ENCODE results near the gene STYXL1. TPM values are rescaled to one million over a fixed set of nuclear protein-coding genes. Genes with fewer than 3 reads are reported as not detected.

STYXL1 gene
- polyA plus RNA-seq, 3 donors = 64.6 to 79.8 (median 67.2) TPM

GRCh38 chr7:75966190-75966961, 81.4 kb downstream of the STYXL1 start:
- H3K27me3 ChIP-seq (ENCODE audit: control insufficient read depth in 2 of 2, insufficient read depth in 2 of 2, low read length in 2 of 2) = no peaks in the 10 kb centered on the region
- no peaks in the 10 kb centered on the region for H3K79me2 ChIP-seq (ENCODE audit: insufficient read depth, low read length)
- peaks cover 56% of the 10 kb centered on the region for H4K20me1 ChIP-seq (ENCODE audit: insufficient read depth, low read length)
- H3K9me3 ChIP-seq (replicated peaks in 1 of 2; ENCODE audit: control insufficient read depth in 1 of 2, insufficient read depth in 1 of 2, low read length in 2 of 2) = no peaks in the 10 kb centered on the region
- peaks cover 19 to 20% of the 10 kb centered on the region in 2 donors for H3K4me1 ChIP-seq (ENCODE audit: control insufficient read depth in 1 of 2, insufficient read depth in 2 of 2, low read length in 2 of 2)
- H3K9me3 Mint-ChIP-seq = peaks cover 0 to 1% (median 0%) of the 10 kb centered on the region in 7 donors
- no peak overlapping the region for H3K27ac ChIP-seq (ENCODE audit: low read depth in 1 of 2, low read length in 2 of 2)
- DNase-seq = no peak
- no peak for TF ChIP-seq CTCF (IDR thresholded peaks at IDR 0.05)
- peaks cover 21 to 55% of the 10 kb centered on the region in 2 donors for H3K36me3 ChIP-seq (replicated peaks in 1 of 2; ENCODE audit: control insufficient read depth in 1 of 2, insufficient read depth in 2 of 2, low read length in 2 of 2)
- H2AFZ ChIP-seq (ENCODE audit: insufficient read depth, low read depth, low read length, poor library complexity, severe bottlenecking) = no peak overlapping the region
- H3K4me3 Mint-ChIP-seq = no peak overlapping the region
- peak overlapping the region in 3 of 7 donors; percentile 27 to 46 (median 33) for H3K27ac Mint-ChIP-seq
- intact Hi-C loops (cut with micrococcal nuclease) = no loop called here
- 90% methylated on average over 23 of the region's 26 CpGs for WGBS (ENCODE audit: insufficient coverage)
- H3K4me1 Mint-ChIP-seq = peaks cover 30% of the 10 kb centered on the region
- no peak overlapping the region for H3K4me2 ChIP-seq (replicated peaks; ENCODE audit: extremely low read depth, low read length, poor library complexity, severe bottlenecking)
- H3K9ac ChIP-seq (ENCODE audit: insufficient read depth, low read length, poor library complexity, severe bottlenecking) = no peak overlapping the region
- peaks cover 0 to 4% (median 0%) of the 10 kb centered on the region in 3 donors for H3K27me3 Mint-ChIP-seq (ENCODE audit: low read depth in 3 of 3)
- peaks cover 57 to 74% of the 10 kb centered on the region in 2 donors for H3K36me3 Mint-ChIP-seq
- H3K4me3 ChIP-seq (replicated peaks in 1 of 3; ENCODE audit: low read depth in 2 of 3, low read length in 3 of 3) = no peak overlapping the region

GRCh38 chr7:75965617-75966016, 82.2 kb downstream of the STYXL1 start:
- peaks cover 56 to 73% of the 10 kb centered on the region in 2 donors for H3K36me3 Mint-ChIP-seq
- H3K27ac Mint-ChIP-seq = peak overlapping the region in 2 of 7 donors; percentile 40 to 66
- intact Hi-C loops (cut with micrococcal nuclease) = no loop called here
- Histone ChIP-seq H3K4me2 (replicated peaks; ENCODE audit: extremely low read depth, low read length, poor library complexity, severe bottlenecking) (no peak overlapping the region), H2AFZ (ENCODE audit: insufficient read depth, low read depth, low read length, poor library complexity, severe bottlenecking) (no peak overlapping the region), H3K27me3 (ENCODE audit: control insufficient read depth in 2 of 2, insufficient read depth in 2 of 2, low read length in 2 of 2) (no peaks in the 10 kb centered on the region), H4K20me1 (ENCODE audit: insufficient read depth, low read length) (peaks cover 54% of the 10 kb centered on the region), H3K4me3 (replicated peaks in 1 of 3; ENCODE audit: low read depth in 2 of 3, low read length in 3 of 3) (no peak overlapping the region), H3K9ac (ENCODE audit: insufficient read depth, low read length, poor library complexity, severe bottlenecking) (no peak overlapping the region), H3K4me1 (ENCODE audit: control insufficient read depth in 1 of 2, insufficient read depth in 2 of 2, low read length in 2 of 2) (peaks cover 16% of the 10 kb centered on the region in 2 donors), H3K79me2 (ENCODE audit: insufficient read depth, low read length) (no peaks in the 10 kb centered on the region), H3K36me3 (replicated peaks in 1 of 2; ENCODE audit: control insufficient read depth in 1 of 2, insufficient read depth in 2 of 2, low read length in 2 of 2) (peaks cover 24 to 63% of the 10 kb centered on the region in 2 donors), H3K9me3 (replicated peaks in 1 of 2; ENCODE audit: control insufficient read depth in 1 of 2, insufficient read depth in 1 of 2, low read length in 2 of 2) (no peaks in the 10 kb centered on the region), H3K27ac (ENCODE audit: low read depth in 1 of 2, low read length in 2 of 2) (no peak overlapping the region)
- WGBS (ENCODE audit: insufficient coverage) = 97% methylated on average over 13 of the region's 13 CpGs
- no peak for DNase-seq
- peaks cover 26% of the 10 kb centered on the region for H3K4me1 Mint-ChIP-seq
- H3K4me3 Mint-ChIP-seq = no peak overlapping the region
- H3K9me3 Mint-ChIP-seq = peaks cover 0 to 1% (median 0%) of the 10 kb centered on the region in 7 donors
- peaks cover 0 to 4% (median 0%) of the 10 kb centered on the region in 3 donors for H3K27me3 Mint-ChIP-seq (ENCODE audit: low read depth in 3 of 3)
- TF ChIP-seq CTCF (IDR thresholded peaks at IDR 0.05) = no peak
